Glutamatergic neuron (in vitro differentiated cells): ENCODE data around the gene RASGRP2. TPM values are rescaled to one million over a fixed set of nuclear protein-coding genes. Genes with fewer than 3 reads are reported as not detected.

Experiments used
- DNase-seq: peaks from one replicate; pipeline ENCODE4 v3.0.0; 2022
- H3K27ac Mint-ChIP-seq: one replicate; pipeline ENCODE4 v1.8.0; 2020; ENCODE audit warnings: mild to moderate bottlenecking, mixed read lengths, inconsistent platforms; ENCODE audit not compliant: unreplicated experiment
- H3K27me3 Mint-ChIP-seq: one replicate; pipeline ENCODE4 v1.8.0; 2020; ENCODE audit warnings: mild to moderate bottlenecking, moderate library complexity, mixed read lengths, inconsistent platforms; ENCODE audit not compliant: unreplicated experiment
- H3K36me3 Mint-ChIP-seq: one replicate; pipeline ENCODE4 v1.8.0; 2020; ENCODE audit warnings: mild to moderate bottlenecking, mixed read lengths, inconsistent platforms; ENCODE audit not compliant: unreplicated experiment
- H3K4me1 Mint-ChIP-seq: one replicate; pipeline ENCODE4 v1.8.0; 2020; ENCODE audit warnings: mild to moderate bottlenecking, low read depth, mixed read lengths, inconsistent platforms; ENCODE audit not compliant: unreplicated experiment
- H3K4me3 Mint-ChIP-seq: one replicate; pipeline ENCODE4 v1.8.0; 2020; ENCODE audit warnings: mild to moderate bottlenecking, mixed read lengths, inconsistent platforms; ENCODE audit not compliant: unreplicated experiment
- H3K9me3 Mint-ChIP-seq: one replicate; pipeline ENCODE4 v1.8.0; 2020; ENCODE audit warnings: mild to moderate bottlenecking, moderate library complexity, mixed read lengths, inconsistent platforms; ENCODE audit not compliant: unreplicated experiment
- CTCF ChIP-seq: fragments of 200-600 bp; sonication (generic); IDR thresholded peaks from one replicate; pipeline ENCODE4 v1.5.0; 2021; ENCODE audit not compliant: partially characterized antibody, unreplicated experiment
- total RNA-seq: library from RNA; stranded (reverse); fragmentation: NEBNext Ultra II Directional; extraction: Animal tissue kit (Norgen Biotek cat#: 25700); gene quantifications from one replicate; pipeline ENCODE4 v1.2.1, GENCODE V29; 2021; ENCODE audit not compliant: unreplicated experiment

Gene RASGRP2
- total RNA-seq, 1 donor from 2014 or later, result 2.9 TPM

- peaks cover 12% of the 10 kb centered on the region for H3K27me3 Mint-ChIP-seq
- peaks cover 10% of the 10 kb centered on the region for H3K4me1 Mint-ChIP-seq
- no peak overlapping the region for H3K4me3 Mint-ChIP-seq
- H3K9me3 Mint-ChIP-seq, result peaks cover 2% of the 10 kb centered on the region
- no peak for TF ChIP-seq CTCF
- H3K27ac Mint-ChIP-seq, result no peak overlapping the region
- no peak for DNase-seq
- H3K36me3 Mint-ChIP-seq, result peaks cover 2% of the 10 kb centered on the region
These were observed 11.1 kb upstream of the RASGRP2 start for GRCh38 chr11:64754919-64755662.

GRCh38 chr11:64754124-64754918 lies 10.4 kb upstream of the RASGRP2 start:
- TF ChIP-seq CTCF, result no peak
- peaks cover 3% of the 10 kb centered on the region for H3K36me3 Mint-ChIP-seq
- no peak overlapping the region for H3K4me3 Mint-ChIP-seq
- H3K9me3 Mint-ChIP-seq, result peaks cover 2% of the 10 kb centered on the region
- no peak overlapping the region for H3K27ac Mint-ChIP-seq
- DNase-seq, result no peak
- peaks cover 12% of the 10 kb centered on the region for H3K27me3 Mint-ChIP-seq
- peaks cover 2% of the 10 kb centered on the region for H3K4me1 Mint-ChIP-seq

- Mint-ChIP-seq H3K36me3 (peaks cover 3% of the 10 kb centered on the region), H3K27ac (no peak overlapping the region), H3K4me1 (peaks cover 2% of the 10 kb centered on the region), H3K27me3 (peaks cover 12% of the 10 kb centered on the region), H3K9me3 (peaks cover 3% of the 10 kb centered on the region), H3K4me3 (no peak overlapping the region)
- DNase-seq, result no peak
- no peak for TF ChIP-seq CTCF
These were observed 9.6 kb upstream of the RASGRP2 start for GRCh38 chr11:64753380-64754123.

GRCh38 chr11:64753019-64753379 lies 9.1 kb upstream of the RASGRP2 start:
- peaks cover 14% of the 10 kb centered on the region for H3K27me3 Mint-ChIP-seq
- no peak for DNase-seq
- H3K4me1 Mint-ChIP-seq, result peaks cover 2% of the 10 kb centered on the region
- no peak overlapping the region for H3K27ac Mint-ChIP-seq
- H3K4me3 Mint-ChIP-seq, result no peak overlapping the region
- H3K36me3 Mint-ChIP-seq, result peaks cover 3% of the 10 kb centered on the region
- H3K9me3 Mint-ChIP-seq, result peaks cover 4% of the 10 kb centered on the region
- TF ChIP-seq CTCF, result no peak
